Ishikawa (cell line): Measurements from ENCODE around the gene SNTG2.

Experiments
- CEBPB ChIP-seq: IDR thresholded peaks from 2 replicates; pipeline ENCODE4 v1.6.1; 2012
- CREB1 ChIP-seq: IDR thresholded peaks from 2 replicates; pipeline ENCODE4 v1.6.1; 2012; ENCODE audit warnings: low read depth
- EGR1 ChIP-seq: IDR thresholded peaks from 2 replicates; pipeline ENCODE4 v1.6.1; 2012
- EP300 ChIP-seq: IDR thresholded peaks from 2 replicates; pipeline ENCODE4 v1.6.1; 2012; ENCODE audit warnings: borderline replicate concordance
- MAX ChIP-seq: IDR thresholded peaks from 2 replicates; pipeline ENCODE4 v1.6.1; 2012
- NFIC ChIP-seq: IDR thresholded peaks from 2 replicates; pipeline ENCODE4 v1.6.1; 2012
- RAD21 ChIP-seq: IDR thresholded peaks from 2 replicates; pipeline ENCODE4 v1.6.1; 2012; ENCODE audit warnings: low read depth
- REST ChIP-seq: IDR thresholded peaks from 2 replicates; pipeline ENCODE4 v1.6.1; 2012; ENCODE audit warnings: low read depth, mild to moderate bottlenecking
- TAF1 ChIP-seq: IDR thresholded peaks from 2 replicates; pipeline ENCODE4 v1.6.1; 2012; ENCODE audit warnings: low read depth, mild to moderate bottlenecking
- TCF12 ChIP-seq: IDR thresholded peaks from 2 replicates; pipeline ENCODE4 v1.6.1; 2012; ENCODE audit warnings: low read depth
- TEAD4 ChIP-seq: IDR thresholded peaks from 2 replicates; pipeline ENCODE4 v1.6.1; 2012
- YY1 ChIP-seq: IDR thresholded peaks from 2 replicates; pipeline ENCODE4 v1.6.1; 2012; ENCODE audit warnings: low read depth
- ZBTB7A ChIP-seq: IDR thresholded peaks from 2 replicates; pipeline ENCODE4 v1.6.1; 2012; ENCODE audit warnings: low read depth

- TF ChIP-seq TAF1 = no peak
- no peak for TF ChIP-seq EP300
- no peak for TF ChIP-seq YY1
- no peak for TF ChIP-seq REST
- no peak for TF ChIP-seq CREB1
- no peak for TF ChIP-seq EGR1
- no peak for TF ChIP-seq TEAD4
- no peak for TF ChIP-seq MAX
- TF ChIP-seq ZBTB7A = no peak
- no peak for TF ChIP-seq RAD21
- no peak for TF ChIP-seq CEBPB
- TF ChIP-seq TCF12 = no peak
- no peak for TF ChIP-seq NFIC
These were observed 368.7 kb downstream of the SNTG2 start for GRCh38 chr2:1319393-1319792.
